ENCODE results near the gene NAGLU. TPM values are rescaled to one million over a fixed set of nuclear protein-coding genes. Genes with fewer than 3 reads are reported as not detected.

NAGLU gene
- total and polyA plus RNA-seq, 2 of the 13 experiments (the other 11 are each of a cell fraction or from before 2014, with no cell fraction given): 28.2 to 40.1 TPM

- no peak for FAIRE-seq
- no TSS peak for BruUV-seq (replicated peaks)
- Histone ChIP-seq H2AFZ (ENCODE audit: low read length) (no peak overlapping the region), H3K36me3 (replicated peaks in 1 of 2; ENCODE audit: control insufficient read depth in 1 of 2, insufficient read depth in 2 of 2, low read length in 2 of 2) (peaks cover 3 to 9% of the 10 kb centered on the region in 2 experiments; a peak in 2 of 5 replicates), H3K9ac (ENCODE audit: insufficient read depth, low read depth, low read length) (no peak overlapping the region), H4K20me1 (ENCODE audit: insufficient read depth, low read length) (no peaks in the 10 kb centered on the region), H3K9me3 (ENCODE audit: low read length) (no peaks in the 10 kb centered on the region), H3K79me2 (ENCODE audit: insufficient read depth, low read length) (peaks cover 13% of the 10 kb centered on the region), H3K27me3 (ENCODE audit: control insufficient read depth in 1 of 2, insufficient read depth in 2 of 2, low read length in 2 of 2) (no peaks in the 10 kb centered on the region), H3K27ac (ENCODE audit: extremely low read length, insufficient read depth, low read length) (peak overlapping the region; percentile 29), H3K4me3 (replicated peaks in 1 of 3; ENCODE audit: insufficient read depth in 1 of 3, low read depth in 2 of 3, low read length in 3 of 3) (no peak overlapping the region), H3K4me1 (ENCODE audit: insufficient read depth, low read length) (peaks cover 71% of the 10 kb centered on the region), H3K4me2 (ENCODE audit: low read depth, low read length) (no peak overlapping the region)
- WGBS (ENCODE audit: low lambda C conversion rate): 93% methylated on average over 5 of the region's 5 CpGs
- in situ Hi-C loops (cut with HindIII; ENCODE audit: extremely low pct_ligation_motif_present, low pct_unique_long_range_greater_than_20kb) (no loop called here), intact Hi-C loops (cut with micrococcal nuclease; ENCODE audit: unreplicated experiment) (no loop called here)
- no peak for ATAC-seq
- TF ChIP-seq ZC3H4 (CRISPR knock-in tag; IDR thresholded peaks at IDR 0.05; ENCODE audit: borderline replicate concordance): peak; percentile 55
- TF ChIP-seq HNF1A (IDR thresholded peaks at IDR 0.05; ENCODE audit: low read depth): no peak
- TF ChIP-seq HNF1A (CRISPR knock-in tag; IDR thresholded peaks at IDR 0.05; ENCODE audit: borderline replicate concordance): 0 out of 2 replicates have a peak, but pooled peaks have one; percentile 1
- 0 out of 2 replicates have a peak, but pooled peaks have one; percentile 21 for TF ChIP-seq ARNTL (CRISPR knock-in tag; IDR thresholded peaks at IDR 0.05)
- 0 out of 2 replicates have a peak, but pooled peaks have one; percentile 10 for TF ChIP-seq ZFY (CRISPR knock-in tag; IDR thresholded peaks at IDR 0.05)
- TF ChIP-seq ZNF24 (IDR thresholded peaks at IDR 0.05): peak; percentile 64; the same call in 1 of the 2 replicates
- TF ChIP-seq IRF2 (CRISPR knock-in tag; IDR thresholded peaks at IDR 0.05): 0 out of 2 replicates have a peak, but pooled peaks have one; percentile 8
- 0 out of 2 replicates have a peak, but pooled peaks have one; percentile 17 for TF ChIP-seq BORCS8-MEF2B (CRISPR knock-in tag; IDR thresholded peaks at IDR 0.05)
- TF ChIP-seq PBX2 (CRISPR knock-in tag; IDR thresholded peaks at IDR 0.05): no peak
- TF ChIP-seq NRL (CRISPR knock-in tag; IDR thresholded peaks at IDR 0.05; ENCODE audit: borderline replicate concordance): peak; percentile 61; the same call in 1 of the 2 replicates
- TF ChIP-seq GABPA (IDR thresholded peaks at IDR 0.05; ENCODE audit: low read depth, low read length): no peak
- TF ChIP-seq GABPA (CRISPR knock-in tag; IDR thresholded peaks at IDR 0.05; ENCODE audit: low read depth): no peak
- POLR2A ChIA-PET: interaction anchor here (0.7 to 4.2 kb wide), 7 partner anchors 9 to 1262 kb away, joined by 3 to 68 read pairs (median 20); partner anchors contain the start of genes COASY, HSD17B1 and PSMC3IP
- CTCF ChIA-PET (ENCODE audit: low intra/inter-chr PET ratio, low total read pairs): no interaction called here
- DNase-seq (ENCODE audit: low spot score): no peak
These were observed 1.9 kb downstream of the NAGLU start for GRCh38 chr17:42537826-42538451.

All from HepG2 (cell line).